Mesothelial cell of epicardium (in vitro differentiated cells): ENCODE measurements around the gene CDH13. TPM values are rescaled to one million over a fixed set of nuclear protein-coding genes. Genes with fewer than 3 reads are reported as not detected.

Experiments used
- DNase-seq, 2 experiments: peaks; one replicate each; pipeline ENCODE4 v3.0.0; 2021; ENCODE audit warnings: low spot score in 2 of 2; ENCODE audit not compliant: unreplicated experiment in 2 of 2
- H3K27ac Mint-ChIP-seq: 2 replicates; pipeline ENCODE4 v1.8.0; 2021; ENCODE audit warnings: mixed read lengths
- H3K27me3 Mint-ChIP-seq: 2 replicates; pipeline ENCODE4 v1.8.0; 2021; ENCODE audit warnings: low read depth, mixed read lengths
- H3K36me3 Mint-ChIP-seq: 2 replicates; pipeline ENCODE4 v1.8.0; 2021; ENCODE audit warnings: mixed read lengths
- H3K4me1 Mint-ChIP-seq: 2 replicates; pipeline ENCODE4 v1.8.0; 2021; ENCODE audit warnings: mixed read lengths
- H3K4me3 Mint-ChIP-seq: 2 replicates; pipeline ENCODE4 v1.8.0; 2021; ENCODE audit warnings: mild to moderate bottlenecking, moderate library complexity, mixed read lengths
- H3K9me3 Mint-ChIP-seq: 2 replicates; pipeline ENCODE4 v1.8.0; 2021; ENCODE audit warnings: mixed read lengths
- total RNA-seq: library from RNA; stranded (reverse); gene quantifications from 3 replicates; pipeline ENCODE4 v1.2.1, GENCODE V29; 2021
- TF ChIP-seq, protein P1 (sequence below): fragments of 200-600 bp; sonication (generic); IDR thresholded peaks from one replicate; pipeline ENCODE4 v1.5.0; 2021; ENCODE audit warnings: antibody characterized with exemption; ENCODE audit not compliant: unreplicated experiment

Gene CDH13
- total RNA-seq, 1 donor from 2014 or later: 0.80 TPM

DNA sequence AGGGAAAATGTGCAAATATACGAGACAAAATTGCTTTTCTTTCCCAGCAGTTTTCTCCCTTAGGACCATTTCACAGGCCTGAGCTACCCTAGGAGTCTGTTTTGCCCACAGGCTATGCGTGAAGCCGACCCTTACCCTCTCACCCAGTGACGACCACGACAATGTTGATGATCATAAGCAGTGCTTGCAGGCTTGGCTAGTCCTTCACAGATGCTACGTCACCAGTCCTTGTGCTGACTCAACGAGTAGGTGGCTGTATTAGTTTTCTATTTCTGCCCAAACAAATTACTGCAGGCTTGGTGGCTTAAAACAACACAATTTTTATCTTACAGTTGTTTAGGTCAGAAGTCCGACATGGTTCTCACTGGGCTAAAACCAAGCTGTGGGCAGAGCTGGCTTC lies 606.4 kb downstream of the CDH13 start:
- no peak overlapping the region for H3K27ac Mint-ChIP-seq
- H3K4me1 Mint-ChIP-seq: peaks cover 6% of the 10 kb centered on the region
- no peak for DNase-seq
- no peak overlapping the region for H3K4me3 Mint-ChIP-seq
- TF ChIP-seq, protein P1, sequence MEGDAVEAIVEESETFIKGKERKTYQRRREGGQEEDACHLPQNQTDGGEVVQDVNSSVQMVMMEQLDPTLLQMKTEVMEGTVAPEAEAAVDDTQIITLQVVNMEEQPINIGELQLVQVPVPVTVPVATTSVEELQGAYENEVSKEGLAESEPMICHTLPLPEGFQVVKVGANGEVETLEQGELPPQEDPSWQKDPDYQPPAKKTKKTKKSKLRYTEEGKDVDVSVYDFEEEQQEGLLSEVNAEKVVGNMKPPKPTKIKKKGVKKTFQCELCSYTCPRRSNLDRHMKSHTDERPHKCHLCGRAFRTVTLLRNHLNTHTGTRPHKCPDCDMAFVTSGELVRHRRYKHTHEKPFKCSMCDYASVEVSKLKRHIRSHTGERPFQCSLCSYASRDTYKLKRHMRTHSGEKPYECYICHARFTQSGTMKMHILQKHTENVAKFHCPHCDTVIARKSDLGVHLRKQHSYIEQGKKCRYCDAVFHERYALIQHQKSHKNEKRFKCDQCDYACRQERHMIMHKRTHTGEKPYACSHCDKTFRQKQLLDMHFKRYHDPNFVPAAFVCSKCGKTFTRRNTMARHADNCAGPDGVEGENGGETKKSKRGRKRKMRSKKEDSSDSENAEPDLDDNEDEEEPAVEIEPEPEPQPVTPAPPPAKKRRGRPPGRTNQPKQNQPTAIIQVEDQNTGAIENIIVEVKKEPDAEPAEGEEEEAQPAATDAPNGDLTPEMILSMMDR: no peak
- H3K9me3 Mint-ChIP-seq: peaks cover 4% of the 10 kb centered on the region
- H3K27me3 Mint-ChIP-seq: no peaks in the 10 kb centered on the region
- no peaks in the 10 kb centered on the region for H3K36me3 Mint-ChIP-seq

DNA sequence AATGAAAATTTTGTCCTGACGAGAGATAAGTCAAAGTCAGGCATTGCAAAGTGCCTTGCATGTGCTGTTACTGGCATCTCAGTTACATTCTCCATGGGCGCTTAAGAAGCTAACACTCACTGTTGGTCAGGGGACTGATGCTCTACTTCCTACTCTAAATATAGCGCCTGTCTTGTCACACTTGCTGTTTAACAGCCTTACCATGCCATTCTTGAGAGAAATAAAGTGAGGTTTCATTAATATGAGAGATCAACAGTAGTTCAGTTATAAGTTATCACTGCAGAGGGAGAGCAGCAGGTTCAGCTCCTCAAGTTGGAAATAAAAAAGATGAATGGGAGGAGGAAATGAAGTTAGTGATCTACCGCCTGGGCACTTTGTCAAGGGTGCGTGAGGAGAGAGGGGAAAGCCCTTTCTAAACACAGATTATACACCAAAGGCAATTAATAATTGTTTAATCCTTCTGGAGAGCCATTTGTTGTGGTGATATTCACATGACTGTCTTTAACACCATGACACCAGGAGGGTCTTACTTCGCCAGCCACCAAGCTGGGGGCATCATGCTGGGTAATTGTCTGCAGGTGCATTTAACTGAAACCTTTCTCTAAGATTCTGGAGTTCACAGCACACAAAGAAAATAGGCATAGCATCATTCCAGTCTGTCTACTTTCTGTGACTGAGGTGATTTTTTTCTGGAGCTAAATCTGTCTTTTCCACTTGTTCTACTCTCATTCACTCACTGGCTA lies 612.4 kb downstream of the CDH13 start:
- Mint-ChIP-seq H3K4me1 (no peaks in the 10 kb centered on the region), H3K4me3 (no peak overlapping the region), H3K27me3 (peaks cover 1% of the 10 kb centered on the region), H3K27ac (no peak overlapping the region), H3K9me3 (no peaks in the 10 kb centered on the region), H3K36me3 (no peaks in the 10 kb centered on the region)
- DNase-seq: no peak
- TF ChIP-seq, protein P1: no peak

DNA sequence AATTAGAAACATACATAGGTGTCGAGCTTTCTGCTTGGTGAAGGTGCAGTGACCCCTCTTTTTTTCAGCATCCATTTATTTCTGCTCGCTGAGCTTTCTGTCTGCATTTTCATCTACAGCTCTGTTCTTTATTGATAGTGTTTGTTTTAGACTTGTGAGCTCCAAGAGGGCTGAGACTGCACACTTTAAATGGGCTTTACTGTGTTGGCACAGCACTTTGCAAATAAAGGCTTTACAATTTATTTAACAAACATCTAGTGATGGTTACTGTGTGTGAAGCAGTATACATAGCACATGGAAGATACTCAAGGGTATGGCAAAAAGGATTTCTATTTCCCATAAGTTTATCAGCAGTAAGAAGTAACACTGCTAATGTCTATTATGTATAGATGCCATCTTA lies 617.3 kb downstream of the CDH13 start:
- Mint-ChIP-seq H3K4me3 (no peak overlapping the region), H3K27me3 (peaks cover 22% of the 10 kb centered on the region), H3K27ac (no peak overlapping the region), H3K9me3 (no peaks in the 10 kb centered on the region), H3K36me3 (no peaks in the 10 kb centered on the region), H3K4me1 (no peaks in the 10 kb centered on the region)
- TF ChIP-seq, protein P1: no peak
- no peak for DNase-seq

DNA sequence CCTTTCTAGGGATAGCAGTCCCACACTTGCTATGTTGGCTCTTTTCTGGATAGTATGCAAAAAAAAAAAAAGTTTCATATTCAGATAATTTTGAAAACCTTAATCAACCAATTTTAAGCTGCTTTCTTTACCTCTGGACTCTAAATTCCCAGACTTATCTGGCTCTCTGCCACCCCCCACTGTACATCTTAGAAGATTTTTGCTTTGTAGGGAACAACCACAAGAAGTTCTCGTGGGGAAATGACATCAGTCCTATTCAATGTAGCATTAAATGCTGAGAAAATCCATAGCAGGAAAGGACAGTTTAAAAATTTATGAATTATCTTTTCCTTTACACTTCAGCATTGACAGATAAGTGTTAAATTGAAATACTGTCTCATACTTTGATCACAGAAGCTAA lies 618.3 kb downstream of the CDH13 start:
- TF ChIP-seq, protein P1: no peak
- no peak overlapping the region for H3K4me3 Mint-ChIP-seq
- no peaks in the 10 kb centered on the region for H3K36me3 Mint-ChIP-seq
- no peak overlapping the region for H3K27ac Mint-ChIP-seq
- DNase-seq: no peak
- H3K9me3 Mint-ChIP-seq: no peaks in the 10 kb centered on the region
- no peaks in the 10 kb centered on the region for H3K4me1 Mint-ChIP-seq
- H3K27me3 Mint-ChIP-seq: peaks cover 24% of the 10 kb centered on the region

DNA sequence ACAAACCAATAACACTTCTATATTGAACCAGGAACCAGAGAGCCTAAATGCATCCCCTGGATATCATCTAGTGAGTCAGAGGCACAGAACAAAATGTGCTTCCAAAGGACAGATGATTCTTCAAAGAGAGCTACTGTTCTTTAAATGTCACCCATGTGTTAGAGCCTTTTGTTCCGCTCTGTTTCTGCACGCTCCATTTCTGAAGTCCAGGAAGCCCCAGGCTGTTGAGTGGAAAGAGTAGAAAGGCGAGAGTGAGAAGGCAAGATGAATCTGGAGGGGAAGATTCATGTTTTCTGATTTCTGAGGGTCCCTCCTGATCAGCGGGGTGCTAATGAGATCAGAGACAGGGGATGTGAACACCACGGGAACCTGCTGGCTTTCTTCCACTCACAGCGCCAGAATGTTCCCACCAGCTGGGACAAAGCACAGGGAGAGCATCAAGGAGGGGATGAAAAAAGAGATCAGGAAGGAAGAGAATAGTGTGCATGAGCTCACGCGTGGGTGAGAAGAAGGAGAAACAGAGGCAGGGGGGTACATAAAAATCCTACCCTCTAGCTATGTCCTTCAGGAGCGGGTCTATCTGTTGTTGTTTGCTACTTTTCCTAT lies 621.1 kb downstream of the CDH13 start:
- no peak overlapping the region for H3K4me3 Mint-ChIP-seq
- no peaks in the 10 kb centered on the region for H3K36me3 Mint-ChIP-seq
- TF ChIP-seq, protein P1: no peak
- H3K27me3 Mint-ChIP-seq: peaks cover 30% of the 10 kb centered on the region
- H3K4me1 Mint-ChIP-seq: no peaks in the 10 kb centered on the region
- DNase-seq: no peak
- H3K9me3 Mint-ChIP-seq: no peaks in the 10 kb centered on the region
- no peak overlapping the region for H3K27ac Mint-ChIP-seq
